Retinal pigment epithelial cell (primary cell): ENCODE data around the gene SLC17A1.

Experiments used
- DNase-seq: peaks from one replicate; pipeline ENCODE4 v3.0.0-alpha.2; 2010; ENCODE audit warnings: low read depth
- H3K4me3 ChIP-seq: 2 replicates; pipeline ENCODE4 v1.5.1; 2011; ENCODE audit warnings: mild to moderate bottlenecking, low read length, control low read depth, moderate library complexity
- CTCF ChIP-seq: conservative IDR thresholded peaks from 2 replicates; pipeline ENCODE4 v1.5.1; 2011; ENCODE audit warnings: low read depth, low read length, control low read depth, inconsistent platforms

Gene SLC17A1

GRCh38 chr6:25874118-25874517, 42.3 kb upstream of the SLC17A1 start, which contains the start of gene SLC17A3:
TSS of gene SLC17A3 (minus strand) at chr6:25874243. CDS start at chr6:25868387, 5,856 bp downstream.
- TF ChIP-seq CTCF: no peak
- no peak for DNase-seq
- H3K4me3 ChIP-seq: no peak within 1 kb of the TSS

DNA sequence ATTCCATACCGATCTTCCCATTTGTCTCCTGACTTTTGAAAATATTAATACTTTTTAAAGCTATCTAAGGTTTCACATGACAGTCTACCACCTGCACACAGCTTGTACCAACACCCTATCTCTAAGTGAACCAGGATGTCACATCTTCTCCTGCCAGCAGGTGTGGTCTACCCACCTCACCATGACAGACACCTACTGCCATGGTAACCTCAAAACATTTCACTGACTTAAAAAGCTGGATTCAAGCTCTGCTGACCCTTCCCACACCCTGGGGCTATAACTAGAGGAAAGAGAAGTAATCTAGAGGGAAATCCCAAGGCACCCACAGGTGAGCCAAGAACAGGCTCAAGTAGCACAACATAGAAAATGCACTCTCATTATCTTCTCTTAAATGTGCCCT, 41.0 kb upstream of the SLC17A1 start:
- no peak overlapping the region for H3K4me3 ChIP-seq
- TF ChIP-seq CTCF: no peak
- no peak for DNase-seq

GRCh38 chr6:25869840-25870239, 38.0 kb upstream of the SLC17A1 start:
- no peak for TF ChIP-seq CTCF

DNA sequence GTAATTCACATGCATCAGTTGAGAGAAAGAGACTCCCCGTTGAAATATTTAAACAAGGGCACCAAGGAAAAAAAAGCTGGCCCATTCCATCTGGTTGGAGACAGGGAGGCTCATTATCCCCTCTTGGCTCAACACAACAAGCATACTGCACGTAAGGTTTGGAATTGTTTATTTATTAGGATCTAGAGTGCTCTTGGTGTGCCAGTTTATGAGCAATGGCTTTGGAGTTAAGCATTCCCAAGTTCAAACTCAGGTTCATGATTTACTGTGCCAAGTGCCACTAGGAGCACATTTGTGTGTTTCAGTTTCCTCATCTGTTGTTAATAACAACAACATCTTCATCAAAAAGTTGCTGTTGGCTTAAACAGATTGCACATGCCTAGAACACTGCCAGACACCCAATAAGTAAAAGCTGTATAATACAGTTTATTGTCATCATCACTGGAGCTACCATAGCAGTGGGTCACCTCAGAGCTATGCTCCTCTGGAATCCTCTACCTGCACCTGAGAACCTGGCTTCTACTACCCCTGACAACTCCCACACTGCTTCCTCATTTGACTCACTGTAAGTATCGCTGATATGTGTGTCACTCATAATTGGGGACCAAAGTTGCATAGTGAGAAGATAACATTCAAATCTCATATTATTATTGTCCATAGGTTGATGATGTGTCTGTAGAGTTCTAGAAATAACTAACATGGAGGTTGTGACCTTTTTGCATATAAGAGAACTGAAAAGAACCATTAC, 36.8 kb upstream of the SLC17A1 start:
- no peak for TF ChIP-seq CTCF
- no peak for DNase-seq

More at GRCh38 chr6:25869840-25870239, 38.0 kb upstream of the SLC17A1 start:
- H3K4me3 ChIP-seq: no peak overlapping the region
- DNase-seq: no peak

DNA sequence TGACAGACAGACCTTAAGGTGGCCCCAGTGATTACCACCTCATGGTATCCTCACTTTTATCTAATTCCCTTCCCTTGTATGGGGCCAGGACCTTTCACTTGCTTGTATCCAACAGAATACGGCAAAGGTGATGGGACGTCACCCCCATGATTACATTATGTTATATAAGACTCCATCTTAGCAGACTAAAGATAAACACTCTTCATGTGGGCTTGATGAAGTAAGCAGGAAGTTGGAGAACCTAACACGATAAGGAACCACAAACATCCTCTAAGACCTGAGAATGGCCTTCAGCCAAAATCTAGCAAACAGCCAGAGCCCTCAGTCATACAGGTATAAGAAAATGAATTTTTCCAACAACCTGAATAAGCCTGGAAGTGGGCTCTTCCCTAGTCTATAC, 34.2 kb upstream of the SLC17A1 start:
- no peak overlapping the region for H3K4me3 ChIP-seq
- no peak for TF ChIP-seq CTCF
- DNase-seq: no peak

More for the DNA sequence above, 36.8 kb upstream of the SLC17A1 start:
- no peak overlapping the region for H3K4me3 ChIP-seq

DNA sequence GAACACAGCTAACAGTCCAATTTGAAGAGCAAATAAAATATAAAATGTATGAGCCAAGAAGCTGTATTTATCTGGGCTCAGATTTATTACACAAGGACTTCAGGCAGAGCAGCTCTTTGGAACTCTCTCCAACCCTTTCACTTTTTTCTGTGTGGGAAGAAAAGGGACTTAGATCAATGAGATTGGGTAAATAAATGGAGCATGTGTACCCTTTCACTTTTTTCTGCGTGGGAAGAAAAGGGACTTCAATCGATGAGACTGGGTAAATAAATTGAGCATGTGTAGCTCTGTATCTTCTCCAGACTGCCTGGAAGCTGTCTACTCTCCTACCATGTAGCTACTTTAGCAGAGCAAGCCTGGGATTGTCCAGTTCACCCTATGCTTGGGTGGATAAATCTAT, 31.5 kb upstream of the SLC17A1 start:
- no peak for TF ChIP-seq CTCF
- H3K4me3 ChIP-seq: no peak overlapping the region
- DNase-seq: no peak

DNA sequence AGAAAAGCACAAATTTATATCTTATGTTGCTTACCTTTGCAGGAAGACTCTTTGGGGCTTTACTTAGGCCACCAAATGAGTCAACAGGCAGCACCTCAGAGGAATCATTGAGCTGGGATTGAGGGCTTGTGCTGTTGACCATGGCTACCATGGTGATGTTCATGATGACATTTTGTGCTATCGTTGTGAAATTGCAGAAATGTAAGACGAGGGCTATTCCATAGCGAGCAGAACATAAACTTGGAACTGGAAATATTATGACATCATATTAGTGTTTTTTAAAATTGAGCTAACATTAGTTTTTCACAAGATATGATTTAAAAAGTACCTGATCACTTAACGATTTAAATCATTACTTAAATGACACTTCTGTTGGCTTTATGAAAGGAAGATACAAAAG, 30.3 kb upstream of the SLC17A1 start:
- no peak for DNase-seq
- no peak overlapping the region for H3K4me3 ChIP-seq
- TF ChIP-seq CTCF: no peak
